SK-N-SH (cell line): ENCODE results near the gene KCNK17. TPM values are rescaled to one million over a fixed set of nuclear protein-coding genes. Genes with fewer than 3 reads are reported as not detected.

Source experiments
- CTCF ChIA-PET: fragments of 300-600, 350-600 bp; formaldehyde crosslinking; extraction: SDS; loops from one replicate; lab custom pipeline; 2021; lab: Yijun Ruan, JAX
- POLR2A ChIA-PET: fragments of 350-600 bp; sonication (Branson Sonifier 250); formaldehyde crosslinking; extraction: SDS; loops from one replicate; lab custom pipeline; 2020; ENCODE audit warnings: antibody characterized with exemption, inconsistent platforms; lab: Yijun Ruan, JAX
- DNase-seq: peaks from one replicate; pipeline ENCODE4 v3.0.0; 2012
- H2AFZ ChIP-seq: fragments of 200-600 bp; sonication (generic); 2 replicates; pipeline ENCODE4 v1.8.1; 2016; ENCODE audit warnings: antibody characterized with exemption, mild to moderate bottlenecking, low read depth
- H3F3A ChIP-seq: fragments of 200-600 bp; sonication (generic); replicated peaks from 2 replicates; pipeline ENCODE3; 2016; ENCODE audit warnings: antibody characterized with exemption, mild to moderate bottlenecking; ENCODE audit not compliant: insufficient read depth
- H3K27ac ChIP-seq, 2 experiments: fragments of 200-500 bp in 1 of 2; fragments of 200-600 bp in 1 of 2; sonication (Bioruptor generic) in 1 of 2; sonication (generic), shearing (Covaris generic) in 1 of 2; 2 replicates each; pipeline versions ENCODE4 v1.5.1 to v1.6.1; 2014 to 2016; ENCODE audit warnings: low read depth in 2 of 2, inconsistent platforms in 1 of 2, low read length in 1 of 2, mild to moderate bottlenecking in 1 of 2, mixed read lengths in 1 of 2
- H3K27me3 ChIP-seq: fragments of 200-600 bp; sonication (generic), shearing (Covaris generic); 2 replicates; pipeline ENCODE4 v1.6.1; 2016; ENCODE audit warnings: mixed run types; ENCODE audit not compliant: insufficient read depth
- H3K36me3 ChIP-seq, 2 experiments: fragments of 200-500 bp in 1 of 2; fragments of 200-600 bp in 1 of 2; sonication (Bioruptor generic) in 1 of 2; sonication (generic) in 1 of 2; replicated peaks in 1 of 2; 2 replicates each; pipeline versions ENCODE3 to v1.5.1; 2014 to 2016; ENCODE audit warnings: low read length in 1 of 2, mild to moderate bottlenecking in 1 of 2; ENCODE audit not compliant: insufficient read depth in 2 of 2, control insufficient read depth in 1 of 2
- H3K4me1 ChIP-seq, 2 experiments: fragments of 200-500 bp in 1 of 2; fragments of 200-600 bp in 1 of 2; sonication (Bioruptor generic) in 1 of 2; sonication (generic), shearing (Covaris generic) in 1 of 2; 2 replicates each; pipeline versions ENCODE4 v1.5.1 to v1.6.1; 2014 to 2016; ENCODE audit warnings: low read depth in 1 of 2, low read length in 1 of 2, mixed run types in 1 of 2; ENCODE audit not compliant: insufficient read depth in 2 of 2, control insufficient read depth in 1 of 2
- H3K4me2 ChIP-seq: fragments of 200-600 bp; sonication (generic), shearing (Covaris generic); 2 replicates; pipeline ENCODE4 v1.6.1; 2017; ENCODE audit warnings: mixed run types
- H3K4me3 ChIP-seq, 2 experiments: fragments of 200-500 bp in 1 of 2; fragments of 200-600 bp in 1 of 2; sonication (Bioruptor generic) in 1 of 2; sonication (generic), shearing (Covaris generic) in 1 of 2; 2 replicates each; pipeline versions ENCODE4 v1.5.1 to v1.8.1; 2014 to 2016; ENCODE audit warnings: low read depth in 2 of 2, inconsistent platforms in 1 of 2, low read length in 1 of 2, mild to moderate bottlenecking in 1 of 2, mixed read lengths in 1 of 2, moderate library complexity in 1 of 2
- H3K79me2 ChIP-seq: fragments of 200-600 bp; sonication (generic); 2 replicates; pipeline ENCODE4 v1.8.1; 2017; ENCODE audit warnings: mild to moderate bottlenecking; ENCODE audit not compliant: insufficient read depth
- H3K9ac ChIP-seq: fragments of 200-600 bp; sonication (generic); 2 replicates; pipeline ENCODE4 v1.6.1; 2017; ENCODE audit warnings: mixed run types
- H3K9me2 ChIP-seq: fragments of 200-600 bp; sonication (generic); 2 replicates; pipeline ENCODE4 v1.6.1; 2017; ENCODE audit warnings: mixed run types
- H3K9me3 ChIP-seq: fragments of 200-600 bp; sonication (generic); 2 replicates; pipeline ENCODE4 v1.6.1; 2017; ENCODE audit warnings: mixed run types, mild to moderate bottlenecking, moderate library complexity
- H4K20me1 ChIP-seq: fragments of 200-600 bp; sonication (generic); 2 replicates; pipeline ENCODE4 v1.6.1; 2017; ENCODE audit warnings: mild to moderate bottlenecking, mixed run types; ENCODE audit not compliant: insufficient read depth
- EP300 ChIP-seq, 2 experiments: IDR thresholded peaks; 2 replicates each; pipeline versions ENCODE4 v1.4.0 to v1.6.1; 2012; ENCODE audit warnings: borderline replicate concordance in 1 of 2, low read depth in 1 of 2, low read length in 1 of 2
- FOSL2 ChIP-seq: IDR thresholded peaks from 2 replicates; pipeline ENCODE4 v1.4.0; 2012; ENCODE audit warnings: low read depth, mild to moderate bottlenecking, moderate library complexity, borderline replicate concordance
- FOXJ3 ChIP-seq: sonication (generic); formaldehyde crosslinking; IDR thresholded peaks from 2 replicates; pipeline ENCODE4 v1.5.1; 2020; ENCODE audit warnings: mild to moderate bottlenecking, missing genetic modification reagents
- GABPA ChIP-seq: IDR thresholded peaks from 2 replicates; pipeline ENCODE4 v1.4.0; 2012; ENCODE audit warnings: low read depth, mild to moderate bottlenecking
- IRF3 ChIP-seq: fragments of 150-350 bp; IDR thresholded peaks from 2 replicates; pipeline ENCODE4 v1.6.1; 2016; ENCODE audit warnings: mild to moderate bottlenecking, low read depth, low read length
- JUND ChIP-seq: IDR thresholded peaks from 2 replicates; pipeline ENCODE4 v1.4.0; 2012
- MAX ChIP-seq: IDR thresholded peaks from 2 replicates; pipeline ENCODE4 v1.4.0; 2012; ENCODE audit warnings: low read depth
- MXI1 ChIP-seq: IDR thresholded peaks from 2 replicates; pipeline ENCODE4 v1.6.1; 2012; ENCODE audit warnings: mild to moderate bottlenecking, low read depth, low read length, improper control_type of control experiment
- NFIC ChIP-seq: IDR thresholded peaks from 2 replicates; pipeline ENCODE4 v1.4.0; 2012; ENCODE audit warnings: borderline replicate concordance
- POLR2AphosphoS5 ChIP-seq: IDR thresholded peaks from 2 replicates; pipeline ENCODE4 v1.6.1; 2012; ENCODE audit warnings: low read depth, low read length
- RAD21 ChIP-seq: IDR thresholded peaks from 2 replicates; pipeline ENCODE4 v1.6.1; 2012; ENCODE audit warnings: mild to moderate bottlenecking, low read length
- RFX5 ChIP-seq: IDR thresholded peaks from 2 replicates; pipeline ENCODE4 v1.6.1; 2012; ENCODE audit warnings: mild to moderate bottlenecking, improper control_type of control experiment, low read length
- SMC3 ChIP-seq: IDR thresholded peaks from 2 replicates; pipeline ENCODE4 v1.6.1; 2012; ENCODE audit warnings: low read depth, low read length, improper control_type of control experiment
- TEAD4 ChIP-seq: IDR thresholded peaks from 2 replicates; pipeline ENCODE4 v1.4.0; 2012; ENCODE audit warnings: mild to moderate bottlenecking, borderline replicate concordance; ENCODE audit not compliant: insufficient read depth
- USF1 ChIP-seq: IDR thresholded peaks from 2 replicates; pipeline ENCODE4 v1.4.0; 2012; ENCODE audit warnings: low read depth, borderline replicate concordance
- USF2 ChIP-seq: fragments of 150-350 bp; IDR thresholded peaks from 2 replicates; pipeline ENCODE4 v1.6.1; 2017; ENCODE audit warnings: antibody characterized with exemption, low read length, low read depth, borderline replicate concordance
- YY1 ChIP-seq: IDR thresholded peaks from 2 replicates; pipeline ENCODE4 v1.4.0; 2012; ENCODE audit warnings: low read depth, mild to moderate bottlenecking
- WGBS: methylation state at CpG from one replicate; pipeline ENCODE4 v1.1.6; 2017; ENCODE audit warnings: low lambda C conversion rate; 5-methylcytosine and 5-hydroxymethylcytosine counted together
- polyA plus RNA-seq, 3 experiments: library from polyadenylated mRNA; depleted of rRNA; stranded (reverse); fragments of >200 nt; gene quantifications; 2 replicates each; pipeline ENCODE4 v1.2.3, GENCODE V29; 2012
- TF ChIP-seq, protein P1 (sequence below): IDR thresholded peaks from 2 replicates; pipeline ENCODE4; 2012

Gene KCNK17
- polyA plus RNA-seq, 1 of the 3 experiments (the other 2 are of a cell fraction): not detected

GRCh38 chr6:39322306-39322850 is 8.2 kb upstream of the KCNK17 start, which contains the start of gene KCNK16:
TSS of gene KCNK16 (minus strand) at chr6:39322702. CDS start at chr6:39322540, 162 bp downstream.
- no peak within 1 kb of the TSS for H3K27ac ChIP-seq
- no peak within 1 kb of the TSS for H3K4me3 ChIP-seq
- H4K20me1 ChIP-seq: no peaks in the 10 kb centered on the region
- no peaks in the 10 kb centered on the region for H3K27me3 ChIP-seq
- no peak within 1 kb of the TSS for H2AFZ ChIP-seq
- no peaks in the 10 kb centered on the region for H3F3A ChIP-seq
- no peak for TF ChIP-seq MXI1
- TF ChIP-seq FOXJ3 (CRISPR knock-in tag): no peak
- no peak for TF ChIP-seq FOSL2
- TF ChIP-seq TEAD4: no peak
- no peak for TF ChIP-seq MAX
- no peak for TF ChIP-seq USF2
- TF ChIP-seq RAD21: no peak
- no peak for TF ChIP-seq POLR2AphosphoS5
- no peak for TF ChIP-seq JUND
- TF ChIP-seq NFIC: no peak
- no peak for TF ChIP-seq GABPA
- TF ChIP-seq RFX5: no peak
- no peak for TF ChIP-seq EP300 (IDR thresholded peaks at IDR 0.05; ENCODE audit: borderline replicate concordance in 1 of 2, low read depth in 1 of 2, low read length in 1 of 2)
- TF ChIP-seq SMC3: no peak
- TF ChIP-seq IRF3: no peak
- TF ChIP-seq, protein P1, sequence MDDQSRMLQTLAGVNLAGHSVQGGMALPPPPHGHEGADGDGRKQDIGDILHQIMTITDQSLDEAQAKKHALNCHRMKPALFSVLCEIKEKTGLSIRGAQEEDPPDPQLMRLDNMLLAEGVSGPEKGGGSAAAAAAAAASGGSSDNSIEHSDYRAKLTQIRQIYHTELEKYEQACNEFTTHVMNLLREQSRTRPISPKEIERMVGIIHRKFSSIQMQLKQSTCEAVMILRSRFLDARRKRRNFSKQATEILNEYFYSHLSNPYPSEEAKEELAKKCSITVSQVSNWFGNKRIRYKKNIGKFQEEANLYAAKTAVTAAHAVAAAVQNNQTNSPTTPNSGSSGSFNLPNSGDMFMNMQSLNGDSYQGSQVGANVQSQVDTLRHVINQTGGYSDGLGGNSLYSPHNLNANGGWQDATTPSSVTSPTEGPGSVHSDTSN: no peak
- TF ChIP-seq YY1: no peak
- TF ChIP-seq USF1: no peak
- TF ChIP-seq, all 33 proteins: peak for 0
- ChIA-PET CTCF (interaction anchor here (1.2 to 3.8 kb wide), 6 partner anchors 12 to 156 kb away, joined by 3 to 20 read pairs (median 4); no protein-coding TSS in a partner anchor), POLR2A (no interaction called here)
- H3K9ac ChIP-seq: no peak within 1 kb of the TSS
- H3K9me2 ChIP-seq: no peaks in the 10 kb centered on the region
- H3K79me2 ChIP-seq: no peaks in the 10 kb centered on the region
- H3K4me1 ChIP-seq: peaks cover 0 to 9% of the 10 kb centered on the region in 2 experiments; a peak in 1 of 4 replicates
- no peak within 1 kb of the TSS for H3K4me2 ChIP-seq
- WGBS: 41% methylated on average over 8 of the region's 11 CpGs
- H3K36me3 ChIP-seq: no peaks in the 10 kb centered on the region
- H3K9me3 ChIP-seq: no peaks in the 10 kb centered on the region
- no peak for DNase-seq
